Mesothelial cell of epicardium (in vitro differentiated cells): ENCODE results near the gene NDUFC2. TPM values are rescaled to one million over a fixed set of nuclear protein-coding genes. Genes with fewer than 3 reads are reported as not detected.

Experiments used
- DNase-seq, 2 experiments: peaks; one replicate each; pipeline ENCODE4 v3.0.0; 2021; ENCODE audit warnings: low spot score in 2 of 2; ENCODE audit not compliant: unreplicated experiment in 2 of 2
- H3K27ac Mint-ChIP-seq: 2 replicates; pipeline ENCODE4 v1.8.0; 2021; ENCODE audit warnings: mixed read lengths
- H3K27me3 Mint-ChIP-seq: 2 replicates; pipeline ENCODE4 v1.8.0; 2021; ENCODE audit warnings: low read depth, mixed read lengths
- H3K36me3 Mint-ChIP-seq: 2 replicates; pipeline ENCODE4 v1.8.0; 2021; ENCODE audit warnings: mixed read lengths
- H3K4me1 Mint-ChIP-seq: 2 replicates; pipeline ENCODE4 v1.8.0; 2021; ENCODE audit warnings: mixed read lengths
- H3K4me3 Mint-ChIP-seq: 2 replicates; pipeline ENCODE4 v1.8.0; 2021; ENCODE audit warnings: mild to moderate bottlenecking, moderate library complexity, mixed read lengths
- H3K9me3 Mint-ChIP-seq: 2 replicates; pipeline ENCODE4 v1.8.0; 2021; ENCODE audit warnings: mixed read lengths
- total RNA-seq: library from RNA; stranded (reverse); gene quantifications from 3 replicates; pipeline ENCODE4 v1.2.1, GENCODE V29; 2021
- TF ChIP-seq, protein P1 (sequence below): fragments of 200-600 bp; sonication (generic); IDR thresholded peaks from one replicate; pipeline ENCODE4 v1.5.0; 2021; ENCODE audit warnings: antibody characterized with exemption; ENCODE audit not compliant: unreplicated experiment

The NDUFC2 gene
- total RNA-seq, 1 donor from 2014 or later = 169 TPM

- no peak overlapping the region for H3K27ac Mint-ChIP-seq
- no peak for DNase-seq
- peaks cover 3% of the 10 kb centered on the region for H3K4me1 Mint-ChIP-seq
- H3K4me3 Mint-ChIP-seq = no peak overlapping the region
- no peaks in the 10 kb centered on the region for H3K9me3 Mint-ChIP-seq
- TF ChIP-seq, protein P1, sequence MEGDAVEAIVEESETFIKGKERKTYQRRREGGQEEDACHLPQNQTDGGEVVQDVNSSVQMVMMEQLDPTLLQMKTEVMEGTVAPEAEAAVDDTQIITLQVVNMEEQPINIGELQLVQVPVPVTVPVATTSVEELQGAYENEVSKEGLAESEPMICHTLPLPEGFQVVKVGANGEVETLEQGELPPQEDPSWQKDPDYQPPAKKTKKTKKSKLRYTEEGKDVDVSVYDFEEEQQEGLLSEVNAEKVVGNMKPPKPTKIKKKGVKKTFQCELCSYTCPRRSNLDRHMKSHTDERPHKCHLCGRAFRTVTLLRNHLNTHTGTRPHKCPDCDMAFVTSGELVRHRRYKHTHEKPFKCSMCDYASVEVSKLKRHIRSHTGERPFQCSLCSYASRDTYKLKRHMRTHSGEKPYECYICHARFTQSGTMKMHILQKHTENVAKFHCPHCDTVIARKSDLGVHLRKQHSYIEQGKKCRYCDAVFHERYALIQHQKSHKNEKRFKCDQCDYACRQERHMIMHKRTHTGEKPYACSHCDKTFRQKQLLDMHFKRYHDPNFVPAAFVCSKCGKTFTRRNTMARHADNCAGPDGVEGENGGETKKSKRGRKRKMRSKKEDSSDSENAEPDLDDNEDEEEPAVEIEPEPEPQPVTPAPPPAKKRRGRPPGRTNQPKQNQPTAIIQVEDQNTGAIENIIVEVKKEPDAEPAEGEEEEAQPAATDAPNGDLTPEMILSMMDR = no peak
- no peaks in the 10 kb centered on the region for H3K36me3 Mint-ChIP-seq
- no peaks in the 10 kb centered on the region for H3K27me3 Mint-ChIP-seq
Observed at GRCh38 chr11:78056093-78056492, 23.6 kb downstream of the NDUFC2 start.

- no peak for DNase-seq
- no peak overlapping the region for H3K27ac Mint-ChIP-seq
- H3K36me3 Mint-ChIP-seq = no peaks in the 10 kb centered on the region
- TF ChIP-seq, protein P1 = no peak
- no peaks in the 10 kb centered on the region for H3K27me3 Mint-ChIP-seq
- no peak overlapping the region for H3K4me3 Mint-ChIP-seq
- no peaks in the 10 kb centered on the region for H3K9me3 Mint-ChIP-seq
- peaks cover 8% of the 10 kb centered on the region for H3K4me1 Mint-ChIP-seq
Observed at GRCh38 chr11:78054971-78055370, 24.7 kb downstream of the NDUFC2 start.

DNA sequence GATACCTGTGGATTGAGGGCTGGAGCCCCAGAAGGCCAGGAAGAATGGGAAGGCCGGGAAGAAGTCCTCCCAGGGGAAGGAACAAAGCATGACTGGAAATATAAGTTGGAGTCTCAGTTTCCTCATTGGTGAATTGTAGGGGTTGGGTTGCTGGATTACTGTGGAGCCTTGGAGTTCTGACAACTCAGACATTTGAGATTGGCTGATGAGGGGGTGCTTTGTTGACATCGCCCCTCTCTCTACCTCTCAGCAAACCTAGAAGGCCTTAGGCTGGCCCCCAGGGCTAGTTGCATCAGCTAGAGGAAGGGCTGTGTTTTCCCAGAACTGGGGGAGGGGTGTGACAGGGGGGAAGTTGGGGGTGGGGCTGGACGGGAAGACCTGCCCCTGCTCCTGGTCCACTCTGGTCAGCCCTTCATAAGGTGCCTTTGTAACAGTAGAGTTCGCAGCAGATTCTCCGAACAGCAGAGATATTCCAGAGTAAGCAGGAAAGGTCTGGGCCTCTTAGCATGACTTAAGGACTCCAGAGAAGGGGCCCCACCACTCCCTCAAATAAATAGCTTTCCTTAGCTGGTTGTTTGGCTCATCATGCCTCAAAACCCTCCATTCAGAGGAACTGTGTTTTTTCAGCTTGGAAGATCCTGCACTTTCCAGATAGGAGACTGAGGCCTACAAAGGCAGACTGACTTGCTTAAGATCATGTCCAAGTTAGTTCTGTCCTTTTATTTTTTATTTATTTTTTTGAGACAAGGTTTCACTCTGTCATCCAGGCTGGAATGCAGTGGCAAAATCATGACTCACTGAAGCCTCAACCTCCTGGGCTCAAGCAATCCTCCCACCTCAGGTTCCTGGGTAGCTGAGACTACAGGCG, 28.5 kb downstream of the NDUFC2 start:
- H3K9me3 Mint-ChIP-seq = no peaks in the 10 kb centered on the region
- H3K27ac Mint-ChIP-seq = peak overlapping the region; percentile 80
- peaks cover 12% of the 10 kb centered on the region for H3K4me1 Mint-ChIP-seq
- DNase-seq = no peak
- H3K27me3 Mint-ChIP-seq = no peaks in the 10 kb centered on the region
- TF ChIP-seq, protein P1 = no peak
- no peak overlapping the region for H3K4me3 Mint-ChIP-seq
- no peaks in the 10 kb centered on the region for H3K36me3 Mint-ChIP-seq

DNA sequence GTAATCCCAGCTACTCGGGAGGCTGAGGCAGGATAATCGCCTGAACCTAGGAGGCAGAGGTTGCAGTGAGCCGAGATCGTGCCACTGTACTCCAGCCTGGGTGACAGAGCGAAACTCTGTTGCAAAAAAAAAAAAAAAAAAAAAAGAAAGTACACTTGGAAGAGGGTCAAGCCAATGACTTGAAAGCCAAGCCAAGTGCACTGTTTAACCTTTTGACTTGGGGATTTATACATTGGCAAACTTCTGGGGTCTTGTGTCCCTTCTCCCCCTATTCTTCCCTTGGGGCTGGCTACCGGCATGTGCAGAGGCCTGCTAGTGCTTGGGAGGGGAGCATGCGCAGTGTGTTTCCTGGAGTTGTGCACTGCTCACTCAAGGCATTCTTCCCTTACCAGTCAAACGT, 30.3 kb downstream of the NDUFC2 start:
- TF ChIP-seq, protein P1 = no peak
- no peak for DNase-seq
- Mint-ChIP-seq H3K4me1 (peaks cover 21% of the 10 kb centered on the region), H3K4me3 (no peak overlapping the region), H3K27me3 (no peaks in the 10 kb centered on the region), H3K36me3 (no peaks in the 10 kb centered on the region), H3K9me3 (peaks cover 2% of the 10 kb centered on the region), H3K27ac (no peak overlapping the region)

- H3K4me1 Mint-ChIP-seq = peaks cover 21% of the 10 kb centered on the region
- DNase-seq = no peak
- H3K27ac Mint-ChIP-seq = no peak overlapping the region
- no peak overlapping the region for H3K4me3 Mint-ChIP-seq
- H3K9me3 Mint-ChIP-seq = peaks cover 3% of the 10 kb centered on the region
- H3K36me3 Mint-ChIP-seq = no peaks in the 10 kb centered on the region
- TF ChIP-seq, protein P1 = no peak
- no peaks in the 10 kb centered on the region for H3K27me3 Mint-ChIP-seq
Observed at GRCh38 chr11:78048561-78048960, 31.1 kb downstream of the NDUFC2 start.
